22Rv1 (cell line): ENCODE measurements around the gene DNAAF2.
A peak's percentile ranks its signal among the peaks of the same experiment; 100 is the strongest.

Experiments used
- H3K27ac ChIP-seq: fragments of 450-650 bp; 2 replicates; pipeline ENCODE4 v1.5.1; 2017
- CTCF ChIP-seq: fragments of 450-650 bp; IDR thresholded peaks from 2 replicates; pipeline ENCODE4 v1.5.1; 2017; ENCODE audit warnings: mild to moderate bottlenecking
- ZFX ChIP-seq: fragments of 450-650 bp; IDR thresholded peaks from 2 replicates; pipeline ENCODE4 v1.6.1; 2017; ENCODE audit warnings: antibody characterized with exemption, borderline replicate concordance

The DNAAF2 gene

DNA sequence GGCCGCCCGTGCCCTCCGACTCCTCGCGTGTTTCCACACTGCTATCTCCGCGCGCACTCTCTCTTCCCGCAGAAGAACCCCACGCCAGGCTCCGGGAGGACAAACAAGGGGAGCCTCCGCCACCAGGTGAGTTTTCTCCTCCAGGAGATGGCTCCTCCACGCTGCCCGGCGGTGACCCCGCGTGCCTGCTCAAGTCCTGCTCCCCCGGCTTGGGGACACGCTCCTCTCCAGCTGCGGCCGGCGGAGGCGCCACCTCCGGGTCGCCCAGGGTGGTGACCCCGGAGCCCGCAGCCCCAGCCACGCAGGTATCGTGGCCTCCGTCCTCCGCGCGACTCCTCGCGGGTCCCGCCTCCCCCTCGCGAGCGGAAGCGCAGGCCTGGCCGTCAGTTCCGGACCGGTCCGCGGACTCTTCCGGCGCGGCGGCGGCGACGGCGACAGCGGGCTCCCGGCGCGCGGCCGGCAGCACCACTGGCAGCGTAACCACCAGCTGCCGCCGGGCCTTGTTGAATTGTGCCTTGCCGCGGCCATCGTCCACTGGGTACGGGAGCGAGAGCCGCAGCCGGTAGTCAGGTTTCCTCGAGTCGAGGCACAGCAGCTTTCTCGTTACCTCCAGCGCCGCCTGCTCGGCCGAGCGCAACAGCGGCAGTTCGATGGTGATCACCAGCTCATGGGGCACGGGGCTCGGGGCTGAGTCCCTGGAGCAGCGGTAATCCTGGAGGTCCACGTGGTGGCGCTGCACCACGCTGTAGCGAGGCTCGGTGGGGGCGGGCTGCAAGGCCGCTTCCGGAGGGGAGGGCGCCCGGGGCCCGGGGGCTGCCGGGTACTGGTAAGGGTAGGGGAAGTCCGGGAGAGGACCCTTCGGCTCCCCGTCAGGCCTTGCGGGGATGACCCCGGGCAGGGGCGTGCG lies 1.2 kb downstream of the DNAAF2 start:
- peak overlapping the region; percentile 98 for H3K27ac ChIP-seq
- no peak for TF ChIP-seq ZFX
- peak; percentile 93 for TF ChIP-seq CTCF

- peak overlapping the region; percentile 40 for H3K27ac ChIP-seq
- TF ChIP-seq ZFX (no peak), CTCF (no peak)
These were observed 10.9 kb downstream of the DNAAF2 start for GRCh38 chr14:49623941-49624839.

GRCh38 chr14:49623387-49623786 lies 11.7 kb downstream of the DNAAF2 start:
- peak overlapping the region; percentile 40 for H3K27ac ChIP-seq
- TF ChIP-seq CTCF (no peak), ZFX (no peak)

DNA sequence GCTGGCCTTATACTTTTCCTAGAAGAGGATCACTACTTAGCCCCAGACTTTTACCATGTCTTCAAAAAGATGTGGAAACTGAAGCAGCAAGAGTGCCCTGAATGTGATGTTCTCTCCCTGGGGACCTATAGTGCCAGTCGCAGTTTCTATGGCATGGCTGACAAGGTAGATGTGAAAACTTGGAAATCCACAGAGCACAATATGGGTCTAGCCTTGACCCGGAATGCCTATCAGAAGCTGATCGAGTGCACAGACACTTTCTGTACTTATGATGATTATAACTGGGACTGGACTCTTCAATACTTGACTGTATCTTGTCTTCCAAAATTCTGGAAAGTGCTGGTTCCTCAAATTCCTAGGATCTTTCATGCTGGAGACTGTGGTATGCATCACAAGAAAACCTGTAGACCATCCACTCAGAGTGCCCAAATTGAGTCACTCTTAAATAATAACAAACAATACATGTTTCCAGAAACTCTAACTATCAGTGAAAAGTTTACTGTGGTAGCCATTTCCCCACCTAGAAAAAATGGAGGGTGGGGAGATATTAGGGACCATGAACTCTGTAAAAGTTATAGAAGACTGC lies 12.9 kb downstream of the DNAAF2 start:
- TF ChIP-seq CTCF = no peak
- no peak for TF ChIP-seq ZFX
- no peak overlapping the region for H3K27ac ChIP-seq

DNA sequence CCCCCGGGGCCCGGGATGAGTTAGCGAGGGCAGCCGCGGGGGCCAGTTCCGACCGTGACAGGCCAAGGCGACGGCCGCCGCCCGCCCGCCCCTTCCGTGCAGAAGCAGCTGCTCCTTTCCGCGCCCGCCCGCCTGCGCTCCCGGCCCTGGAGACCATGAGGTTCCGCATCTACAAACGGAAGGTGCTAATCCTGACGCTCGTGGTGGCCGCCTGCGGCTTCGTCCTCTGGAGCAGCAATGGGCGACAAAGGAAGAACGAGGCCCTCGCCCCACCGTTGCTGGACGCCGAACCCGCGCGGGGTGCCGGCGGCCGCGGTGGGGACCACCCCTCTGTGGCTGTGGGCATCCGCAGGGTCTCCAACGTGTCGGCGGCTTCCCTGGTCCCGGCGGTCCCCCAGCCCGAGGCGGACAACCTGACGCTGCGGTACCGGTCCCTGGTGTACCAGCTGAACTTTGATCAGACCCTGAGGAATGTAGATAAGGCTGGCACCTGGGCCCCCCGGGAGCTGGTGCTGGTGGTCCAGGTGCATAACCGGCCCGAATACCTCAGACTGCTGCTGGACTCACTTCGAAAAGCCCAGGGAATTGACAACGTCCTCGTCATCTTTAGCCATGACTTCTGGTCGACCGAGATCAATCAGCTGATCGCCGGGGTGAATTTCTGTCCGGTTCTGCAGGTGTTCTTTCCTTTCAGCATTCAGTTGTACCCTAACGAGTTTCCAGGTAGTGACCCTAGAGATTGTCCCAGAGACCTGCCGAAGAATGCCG lies 13.7 kb downstream of the DNAAF2 start:
- TF ChIP-seq ZFX (no peak), CTCF (peak; percentile 27; the same call in 1 of the 2 replicates)
- peak overlapping the region; percentile 96 for H3K27ac ChIP-seq

- TF ChIP-seq CTCF = peak; percentile 55
- no peak for TF ChIP-seq ZFX
- peak within 1 kb of the TSS; percentile 96 for H3K27ac ChIP-seq
These were observed 14.6 kb downstream of the DNAAF2 start, which contains the start of the genes MGAT2 and RPL36AL for GRCh38 chr14:49620182-49621113. TSS of gene MGAT2 (plus strand) at chr14:49620799. CDS start at chr14:49621269, 470 bp downstream. TSS of gene RPL36AL (minus strand) at chr14:49620626. CDS start at chr14:49619104, 1,522 bp downstream.
